ENCODE data around the gene GSTM4.
"Not testable (repeated sequence)": the region's sequence is repeated elsewhere in the genome, so short reads cannot be mapped to it uniquely, and the experiment has no call there.

Gene GSTM4

GRCh38 chr1:109669246-109669948 lies 13.5 kb downstream of the GSTM4 start:
- no peak for DNase-seq

- DNase-seq: not testable (repeated sequence)
Measured at GRCh38 chr1:109669949-109670302, 14.0 kb downstream of the GSTM4 start.

- no peak for DNase-seq
Measured at GRCh38 chr1:109671067-109671466, 15.2 kb downstream of the GSTM4 start.

- DNase-seq: not testable (repeated sequence)
Measured at GRCh38 chr1:109673861-109674260, 18.0 kb downstream of the GSTM4 start.

- DNase-seq: not testable (repeated sequence)
Measured at GRCh38 chr1:109676683-109677381, 20.9 kb downstream of the GSTM4 start.

- DNase-seq: no peak
Measured at GRCh38 chr1:109677459-109677858, 21.6 kb downstream of the GSTM4 start.

GRCh38 chr1:109678637-109679036 lies 22.7 kb downstream of the GSTM4 start:
- not testable (repeated sequence) for DNase-seq

- peak in 1 of 2 donors; percentile 57 for DNase-seq
Measured at GRCh38 chr1:109684777-109685176, 28.9 kb downstream of the GSTM4 start.

GRCh38 chr1:109685399-109685798 lies 29.5 kb downstream of the GSTM4 start:
- not testable (repeated sequence) for DNase-seq

GRCh38 chr1:109685890-109686289 lies 30.0 kb downstream of the GSTM4 start:
- DNase-seq: not testable (repeated sequence)

GRCh38 chr1:109687109-109687508 lies 31.2 kb downstream of the GSTM4 start:
- not testable (repeated sequence) for DNase-seq

- peak; percentile 76 to 92 for DNase-seq
Measured at GRCh38 chr1:109687641-109688499, 32.0 kb downstream of the GSTM4 start, which contains the start of gene GSTM1. GSTM1 (plus strand) TSS chr1:109687817; CDS start chr1:109687874, 57 bp downstream.

GRCh38 chr1:109689844-109690405 lies 34.0 kb downstream of the GSTM4 start:
- DNase-seq: no peak

- DNase-seq: peak in 1 of 2 donors; percentile 22
Measured at GRCh38 chr1:109691759-109692158, 35.9 kb downstream of the GSTM4 start.

GRCh38 chr1:109694400-109694799 lies 38.5 kb downstream of the GSTM4 start:
- DNase-seq: not testable (repeated sequence)

- DNase-seq: not testable (repeated sequence)
Measured at GRCh38 chr1:109695138-109695537, 39.2 kb downstream of the GSTM4 start.

GRCh38 chr1:109697066-109697465 lies 41.2 kb downstream of the GSTM4 start:
- no peak for DNase-seq

GRCh38 chr1:109697861-109698260 lies 42.0 kb downstream of the GSTM4 start:
- not testable (repeated sequence) for DNase-seq

- not testable (repeated sequence) for DNase-seq
Measured at GRCh38 chr1:109702940-109703339, 47.0 kb downstream of the GSTM4 start.

- DNase-seq: no peak
Measured at GRCh38 chr1:109704173-109704572, 48.3 kb downstream of the GSTM4 start.

GRCh38 chr1:109705411-109705810 lies 49.5 kb downstream of the GSTM4 start:
- no peak for DNase-seq

- DNase-seq: not testable (repeated sequence)
Measured at GRCh38 chr1:109708949-109709348, 53.0 kb downstream of the GSTM4 start.

- not testable (repeated sequence) for DNase-seq
Measured at GRCh38 chr1:109709822-109710221, 53.9 kb downstream of the GSTM4 start.
